Right lobe of liver (tissue), 6 donors: ENCODE results near the gene FLT1. TPM values are rescaled to one million over a fixed set of nuclear protein-coding genes. Genes with fewer than 3 reads are reported as not detected.

Source experiments
- ATAC-seq, 4 donors: fragments of 200-7000 bp; cut with Tn5 transposase; one replicate each; pipeline ENCODE4 v1.9.1; 2020; ENCODE audit warnings: mild to moderate bottlenecking in 4 of 4, moderate library complexity in 4 of 4
- DNase-seq, 3 donors: peaks; one replicate each; pipeline ENCODE4 v3.0.0-alpha.2; 2020
- H3K27ac ChIP-seq, 3 donors: fragments of 200-600 bp; one replicate each; pipeline ENCODE4 v1.8.0; 2022
- H3K27me3 ChIP-seq, 2 donors: fragments of 200-600 bp; one replicate each; pipeline ENCODE4 v1.8.0; 2022
- H3K36me3 ChIP-seq, 4 donors: fragments of 200-600 bp; sonication (generic) in 1 of 4; one replicate each; pipeline versions ENCODE4 v1.5.1 to v1.8.0; 2017 to 2022; ENCODE audit warnings: control low read depth in 1 of 4
- H3K4me1 ChIP-seq, 4 donors: fragments of 200-600 bp; sonication (generic) in 1 of 4; one replicate each; pipeline versions ENCODE4 v1.5.1 to v1.8.0; 2017 to 2022; ENCODE audit warnings: control low read depth in 1 of 4
- H3K4me3 ChIP-seq, 3 donors: fragments of 200-600 bp; one replicate each; pipeline ENCODE4 v1.8.0; 2022
- H3K9me3 ChIP-seq, 4 donors: fragments of 200-600 bp; sonication (generic) in 1 of 4; one replicate each; pipeline versions ENCODE4 v1.5.1 to v1.8.0; 2017 to 2022; ENCODE audit warnings: control low read depth in 1 of 4
- POLR2A ChIP-seq: fragments of 450-650 bp; IDR thresholded peaks from one replicate; pipeline ENCODE4 v1.6.1; 2017; ENCODE audit warnings: antibody characterized with exemption, mild to moderate bottlenecking
- WGBS: methylation state at CpG from one replicate; pipeline ENCODE4 v1.1.6; 2018; ENCODE audit warnings: low coverage, low lambda C conversion rate; ENCODE audit not compliant: insufficient coverage; ENCODE audit errors: missing lambda C conversion rate; 5-methylcytosine and 5-hydroxymethylcytosine counted together
- intact Hi-C, 2 donors: fragments of 100-400 bp; cut with DNase I; formaldehyde crosslinking; loops; one replicate each; pipeline versions ENCODE4 v1.11.2 to v1.14.1; 2022
- total RNA-seq, 6 experiments: library from RNA; depleted of rRNA in 2 of 6; stranded (reverse); fragments of >200 nt in 2 of 6; fragmentation: NEBNext Ultra II Directional in 3 of 6; extraction: Animal tissue kit (Norgen Biotek cat#: 25700) in 3 of 6; gene quantifications; one replicate each; pipeline versions ENCODE4 v1.1.0 to v1.2.4, GENCODE V29; 2016 to 2023
- TF ChIP-seq, protein P1 (sequence below), 4 donors: fragments of 200-600 bp in 3 of 4; fragments of 450-650 bp in 1 of 4; IDR thresholded peaks; one replicate each; pipeline versions ENCODE4 v1.5.1 to v1.8.0; 2016 to 2022; ENCODE audit warnings: antibody characterized with exemption in 4 of 4, mild to moderate bottlenecking in 2 of 4
- donor health status: DM: no; HTN: yes; CAD: no.
- donor health status: DM: no; HTN: no; CAD: no.
- donor health status: DM: no; HTN: no; CAD: no.
- donor health status: DM: no; HTN: yes; CAD: no.
- donor health status: DM: no; HTN: yes; CAD: no.

FLT1 gene
- total RNA-seq, 6 experiments from 2014 or later: 10.6 to 66.4 (median 20.5) TPM

DNA sequence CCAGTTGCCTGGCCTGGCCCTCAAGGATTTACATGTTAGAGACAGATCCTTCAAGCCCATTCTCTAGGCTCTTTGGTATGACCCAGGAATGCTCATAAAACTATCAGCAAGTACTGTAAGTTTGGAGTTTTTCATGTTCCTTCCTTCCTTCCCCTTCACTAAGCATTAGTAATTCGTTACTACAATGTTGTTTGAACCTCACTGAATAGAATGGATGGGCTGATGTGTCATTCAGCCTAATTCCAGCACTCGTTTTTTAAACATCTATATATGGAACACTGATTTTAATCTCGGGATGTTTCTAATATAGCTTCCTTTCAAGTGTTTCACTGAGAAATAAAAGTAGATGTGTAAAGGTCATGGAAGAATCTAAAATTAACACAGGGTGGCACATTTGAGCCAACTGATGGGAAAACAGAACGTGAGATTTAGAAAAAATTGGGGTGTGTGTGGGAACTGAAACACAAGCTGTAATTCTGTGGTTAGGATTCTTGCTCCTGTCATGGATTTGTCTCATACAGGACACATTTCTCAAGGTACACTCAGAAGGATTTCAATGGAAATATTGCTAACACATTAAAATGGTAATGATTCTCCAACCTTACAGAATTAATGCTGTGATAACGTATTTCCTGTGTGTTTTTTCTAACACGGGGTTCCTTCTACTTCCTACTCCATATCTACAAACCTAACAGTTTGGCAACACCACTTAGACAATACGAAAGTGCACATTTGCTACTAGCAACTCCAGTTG, 93.4 kb downstream of the FLT1 start:
- no peaks in the 10 kb centered on the region for H3K27me3 ChIP-seq
- 40% methylated on average over 7 of the region's 7 CpGs for WGBS
- no peaks in the 10 kb centered on the region for H3K36me3 ChIP-seq
- H3K27ac ChIP-seq: no peak overlapping the region
- ATAC-seq: peak; percentile 50 to 76 (median 63)
- intact Hi-C loops: no loop called here
- H3K4me1 ChIP-seq: no peaks in the 10 kb centered on the region
- no peak for TF ChIP-seq POLR2A
- TF ChIP-seq, protein P1, sequence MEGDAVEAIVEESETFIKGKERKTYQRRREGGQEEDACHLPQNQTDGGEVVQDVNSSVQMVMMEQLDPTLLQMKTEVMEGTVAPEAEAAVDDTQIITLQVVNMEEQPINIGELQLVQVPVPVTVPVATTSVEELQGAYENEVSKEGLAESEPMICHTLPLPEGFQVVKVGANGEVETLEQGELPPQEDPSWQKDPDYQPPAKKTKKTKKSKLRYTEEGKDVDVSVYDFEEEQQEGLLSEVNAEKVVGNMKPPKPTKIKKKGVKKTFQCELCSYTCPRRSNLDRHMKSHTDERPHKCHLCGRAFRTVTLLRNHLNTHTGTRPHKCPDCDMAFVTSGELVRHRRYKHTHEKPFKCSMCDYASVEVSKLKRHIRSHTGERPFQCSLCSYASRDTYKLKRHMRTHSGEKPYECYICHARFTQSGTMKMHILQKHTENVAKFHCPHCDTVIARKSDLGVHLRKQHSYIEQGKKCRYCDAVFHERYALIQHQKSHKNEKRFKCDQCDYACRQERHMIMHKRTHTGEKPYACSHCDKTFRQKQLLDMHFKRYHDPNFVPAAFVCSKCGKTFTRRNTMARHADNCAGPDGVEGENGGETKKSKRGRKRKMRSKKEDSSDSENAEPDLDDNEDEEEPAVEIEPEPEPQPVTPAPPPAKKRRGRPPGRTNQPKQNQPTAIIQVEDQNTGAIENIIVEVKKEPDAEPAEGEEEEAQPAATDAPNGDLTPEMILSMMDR (IDR thresholded peaks at IDR 0.05): no peak
- no peaks in the 10 kb centered on the region for H3K9me3 ChIP-seq
- H3K4me3 ChIP-seq: no peak overlapping the region
- DNase-seq: no peak

DNA sequence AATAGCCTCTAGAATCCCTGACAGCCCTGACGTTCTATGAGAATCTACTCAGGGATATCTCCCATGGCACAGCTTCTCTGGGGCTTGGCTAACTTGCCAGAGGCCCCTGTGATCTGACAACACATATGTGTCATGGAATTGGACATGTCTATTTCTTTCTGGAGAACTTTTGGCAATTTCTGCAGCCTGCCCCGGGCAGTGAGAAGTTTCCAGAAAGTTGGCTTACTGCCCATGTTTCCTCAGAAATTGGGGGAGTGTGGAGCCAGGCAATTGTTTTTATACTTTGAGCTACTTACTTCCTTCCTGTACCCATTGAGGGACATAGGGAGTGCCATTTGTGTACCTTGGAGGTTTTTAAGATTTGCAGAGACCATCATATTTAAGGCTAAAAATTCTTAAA, 98.9 kb downstream of the FLT1 start:
- WGBS: 48% methylated on average over 2 of the region's 2 CpGs
- Histone ChIP-seq H3K4me3 (no peak overlapping the region), H3K4me1 (no peaks in the 10 kb centered on the region), H3K27me3 (no peaks in the 10 kb centered on the region), H3K36me3 (no peaks in the 10 kb centered on the region), H3K27ac (no peak overlapping the region), H3K9me3 (no peaks in the 10 kb centered on the region)
- ATAC-seq: no peak
- DNase-seq: no peak
- intact Hi-C loops: no loop called here
- TF ChIP-seq POLR2A: no peak

DNA sequence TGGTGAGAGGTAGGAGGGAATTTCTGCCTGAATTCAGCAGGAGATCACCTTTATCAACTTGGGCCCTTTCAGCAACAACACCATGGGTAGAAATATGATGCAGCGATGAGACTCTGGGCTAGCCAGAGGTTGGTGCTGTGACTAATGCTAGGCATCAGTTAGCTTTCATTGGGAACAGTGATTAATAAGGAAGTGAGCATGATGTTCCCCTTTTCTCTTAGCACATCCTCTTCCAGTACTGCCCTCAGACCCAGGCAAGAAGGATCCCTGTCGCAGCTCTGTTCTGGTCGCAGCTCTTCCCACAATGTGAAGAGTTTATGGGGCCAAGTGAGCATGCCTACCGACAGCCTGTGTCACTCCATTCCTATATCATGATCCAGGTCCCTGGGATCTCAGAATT, 100.5 kb downstream of the FLT1 start:
- H3K9me3 ChIP-seq: no peaks in the 10 kb centered on the region
- no peaks in the 10 kb centered on the region for H3K4me1 ChIP-seq
- ATAC-seq (peak; percentile 26 to 67 (median 56)), DNase-seq (no peak)
- H3K4me3 ChIP-seq: no peak overlapping the region
- 60% methylated on average over 1 of the region's 4 CpGs for WGBS
- TF ChIP-seq POLR2A: no peak
- TF ChIP-seq, protein P1 (IDR thresholded peaks at IDR 0.05): no peak
- H3K36me3 ChIP-seq: no peaks in the 10 kb centered on the region
- H3K27me3 ChIP-seq: no peaks in the 10 kb centered on the region
- no peak overlapping the region for H3K27ac ChIP-seq
- intact Hi-C loops: no loop called here

DNA sequence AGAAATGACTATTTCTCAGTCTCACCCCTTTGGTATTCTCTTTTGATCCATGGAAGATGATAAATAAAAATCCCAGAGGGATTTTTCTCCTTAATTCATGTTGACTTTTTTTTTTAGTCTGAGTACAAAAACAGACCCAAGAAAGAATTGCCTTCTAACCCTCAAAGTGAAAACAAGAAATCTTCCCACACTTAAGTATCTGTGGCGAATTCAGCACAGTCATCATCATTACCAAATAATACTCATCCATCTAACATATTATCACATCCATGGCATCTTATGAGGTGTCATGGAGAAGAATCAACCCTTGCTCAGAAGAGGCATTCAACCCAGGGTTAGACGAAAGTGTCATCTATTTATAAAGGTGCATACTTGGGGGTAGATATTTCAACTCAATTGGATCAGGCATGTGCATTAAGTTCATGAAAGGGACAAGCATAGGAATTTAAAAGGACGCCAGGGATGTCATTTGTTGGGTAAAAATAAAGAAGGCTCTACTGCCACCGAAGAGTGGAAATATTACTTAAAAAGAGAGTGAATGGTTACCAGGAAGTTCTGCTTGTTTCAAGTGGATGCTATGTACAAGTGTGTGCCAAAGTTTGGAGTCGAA, 101.9 kb downstream of the FLT1 start:
- no peak overlapping the region for H3K27ac ChIP-seq
- no peak for TF ChIP-seq POLR2A
- TF ChIP-seq, protein P1 (IDR thresholded peaks at IDR 0.05): no peak
- DNase-seq (no peak), ATAC-seq (no peak)
- 48% methylated on average over 5 of the region's 5 CpGs for WGBS
- no peaks in the 10 kb centered on the region for H3K9me3 ChIP-seq
- H3K4me3 ChIP-seq: no peak overlapping the region
- intact Hi-C loops: no loop called here
- peaks cover 0 to 4% of the 10 kb centered on the region in 2 donors for H3K27me3 ChIP-seq
- H3K36me3 ChIP-seq: no peaks in the 10 kb centered on the region
- no peaks in the 10 kb centered on the region for H3K4me1 ChIP-seq

DNA sequence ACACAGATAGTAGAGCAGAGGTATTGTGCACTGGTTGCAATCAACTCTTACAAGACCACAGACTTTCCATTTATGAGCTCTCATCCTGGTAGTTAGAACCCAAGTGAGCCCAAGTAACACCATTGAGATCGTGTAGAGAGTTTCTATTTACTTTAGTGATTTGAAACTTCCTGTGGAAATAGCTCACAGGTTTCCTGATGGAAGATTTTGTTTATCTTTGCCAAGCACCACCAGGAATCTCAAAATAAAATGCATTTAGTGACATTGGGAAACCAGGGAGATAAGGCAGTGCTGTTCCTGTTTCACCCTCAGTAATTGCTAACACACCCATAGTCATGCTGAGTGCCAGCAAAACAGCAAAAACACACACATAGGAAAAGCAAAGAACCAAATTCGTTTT, 102.5 kb downstream of the FLT1 start:
- Histone ChIP-seq H3K4me1 (no peaks in the 10 kb centered on the region), H3K4me3 (no peak overlapping the region), H3K9me3 (no peaks in the 10 kb centered on the region), H3K27ac (no peak overlapping the region), H3K27me3 (peaks cover 0 to 4% of the 10 kb centered on the region in 2 donors), H3K36me3 (no peaks in the 10 kb centered on the region)
- intact Hi-C loops: no loop called here
- 15% methylated on average over 2 of the region's 2 CpGs for WGBS
- TF ChIP-seq, protein P1 (IDR thresholded peaks at IDR 0.05): no peak
- no peak for TF ChIP-seq POLR2A
- no peak for DNase-seq
- peak; percentile 58 to 74 (median 64) for ATAC-seq
